Tibial nerve (tissue), 4 donors: ENCODE results near the gene LRRC70. TPM values are rescaled to one million over a fixed set of nuclear protein-coding genes. Genes with fewer than 3 reads are reported as not detected.

Source experiments
- DNase-seq, 2 donors: peaks; one replicate each; pipeline ENCODE4 v3.0.0-alpha.2; 2019; ENCODE audit warnings: low spot score in 2 of 2
- H3K27ac ChIP-seq, 4 donors: fragments of 200-600 bp; sonication (generic) in 3 of 4; one replicate each; pipeline ENCODE4 v1.5.1; 2017 to 2019; ENCODE audit warnings: mild to moderate bottlenecking in 1 of 4
- H3K27me3 ChIP-seq, 2 donors: fragments of 200-600 bp; sonication (generic) in 1 of 2; one replicate each; pipeline versions ENCODE4 v1.5.1 to v1.6.0; 2017 to 2019
- H3K36me3 ChIP-seq, 3 donors: fragments of 200-600 bp; sonication (generic); one replicate each; pipeline ENCODE4 v1.5.1; 2018 to 2019
- H3K4me1 ChIP-seq, 4 donors: fragments of 200-600 bp; sonication (generic) in 3 of 4; one replicate each; pipeline ENCODE4 v1.5.1; 2017 to 2019
- H3K4me3 ChIP-seq, 4 donors: fragments of 200-600 bp; sonication (generic) in 3 of 4; one replicate each; pipeline ENCODE4 v1.5.1; 2017 to 2019; ENCODE audit warnings: mild to moderate bottlenecking in 1 of 4, moderate library complexity in 1 of 4
- H3K9me3 ChIP-seq, 4 donors: fragments of 200-600 bp; sonication (generic) in 3 of 4; one replicate each; pipeline ENCODE4 v1.5.1; 2017 to 2019
- CTCF ChIP-seq, 5 experiments: fragments of 200-600 bp in 3 of 5; fragments of 450-650 bp in 2 of 5; sonication (generic) in 3 of 5; IDR thresholded peaks; one replicate each; pipeline ENCODE4 v1.5.1; 2016 to 2019; ENCODE audit warnings: antibody characterized with exemption in 5 of 5, mild to moderate bottlenecking in 3 of 5, moderate library complexity in 2 of 5
- EP300 ChIP-seq, 2 donors: sonication (generic); formaldehyde crosslinking; IDR thresholded peaks; one replicate each; pipeline ENCODE4 v1.6.1; 2017; ENCODE audit warnings: antibody characterized with exemption in 2 of 2, mild to moderate bottlenecking in 1 of 2
- POLR2A ChIP-seq, 2 donors: fragments of 450-650 bp; IDR thresholded peaks; one replicate each; pipeline ENCODE4 v1.6.1; 2017; ENCODE audit warnings: antibody characterized with exemption in 2 of 2, mild to moderate bottlenecking in 2 of 2, moderate library complexity in 2 of 2
- whole genome bisulfite sequencing, 2 donors: methylation state at CpG; one replicate each; pipeline ENCODE4 v1.1.5; 2018; 5-methylcytosine and 5-hydroxymethylcytosine counted together
- total RNA-seq, 4 donors: library from RNA; depleted of rRNA; stranded (reverse); fragments of >200 nt; gene quantifications; one replicate each; pipeline ENCODE4 v1.1.0, GENCODE V29; 2016

Gene LRRC70
- total RNA-seq, 4 donors from 2014 or later = 4.6 to 7.5 (median 5.7) TPM

- 74 to 89% methylated on average over 1 of the region's 1 CpG for WGBS, 2 donors
Measured at GRCh38 chr5:62593331-62593730, 14.7 kb downstream of the LRRC70 start.

GRCh38 chr5:62594364-62594984 is 15.9 kb downstream of the LRRC70 start:
- H3K9me3 ChIP-seq = no peaks in the 10 kb centered on the region
- H3K4me1 ChIP-seq = no peaks in the 10 kb centered on the region
- H3K27ac ChIP-seq = no peak overlapping the region
- peaks cover 0 to 43% (median 3%) of the 10 kb centered on the region in 3 donors for H3K36me3 ChIP-seq
- no peaks in the 10 kb centered on the region for H3K27me3 ChIP-seq
- TF ChIP-seq EP300 (IDR thresholded peaks at IDR 0.05) (no peak), CTCF (IDR thresholded peaks at IDR 0.05) (no peak), POLR2A (IDR thresholded peaks at IDR 0.05) (no peak)
- H3K4me3 ChIP-seq = no peak overlapping the region
- no peak for DNase-seq
- 86 to 94% methylated on average over 3 of the region's 3 CpGs for WGBS, 2 donors

More at GRCh38 chr5:62593331-62593730, 14.7 kb downstream of the LRRC70 start:
- Histone ChIP-seq H3K27ac (no peak overlapping the region), H3K9me3 (no peaks in the 10 kb centered on the region), H3K4me3 (no peak overlapping the region), H3K4me1 (no peaks in the 10 kb centered on the region), H3K27me3 (no peaks in the 10 kb centered on the region), H3K36me3 (peaks cover 0 to 50% (median 3%) of the 10 kb centered on the region in 3 donors)
- DNase-seq = no peak
- TF ChIP-seq POLR2A (IDR thresholded peaks at IDR 0.05) (no peak), CTCF (IDR thresholded peaks at IDR 0.05) (no peak), EP300 (IDR thresholded peaks at IDR 0.05) (no peak)

- WGBS, 2 donors = 89 to 90% methylated on average over 1 of the region's 1 CpG
- TF ChIP-seq POLR2A (IDR thresholded peaks at IDR 0.05) (no peak), EP300 (IDR thresholded peaks at IDR 0.05) (no peak), CTCF (IDR thresholded peaks at IDR 0.05) (no peak)
- Histone ChIP-seq H3K36me3 (peaks cover 0 to 37% (median 3%) of the 10 kb centered on the region in 3 donors), H3K9me3 (no peaks in the 10 kb centered on the region), H3K4me3 (no peak overlapping the region), H3K27me3 (no peaks in the 10 kb centered on the region), H3K27ac (no peak overlapping the region), H3K4me1 (no peaks in the 10 kb centered on the region)
- no peak for DNase-seq
Measured at GRCh38 chr5:62596096-62596495, 17.5 kb downstream of the LRRC70 start.

GRCh38 chr5:62596691-62597090 is 18.1 kb downstream of the LRRC70 start:
- WGBS, 2 donors = 98 to 100% methylated on average over 1 of the region's 1 CpG
- H3K4me3 ChIP-seq = no peak overlapping the region

More at GRCh38 chr5:62596691-62597090, 18.1 kb downstream of the LRRC70 start:
- H3K27ac ChIP-seq = no peak overlapping the region
- H3K4me1 ChIP-seq = no peaks in the 10 kb centered on the region
- no peaks in the 10 kb centered on the region for H3K9me3 ChIP-seq
- DNase-seq = no peak
- peaks cover 0 to 33% (median 3%) of the 10 kb centered on the region in 3 donors for H3K36me3 ChIP-seq
- no peak for TF ChIP-seq POLR2A (IDR thresholded peaks at IDR 0.05)
- no peak for TF ChIP-seq EP300 (IDR thresholded peaks at IDR 0.05)
- TF ChIP-seq CTCF (IDR thresholded peaks at IDR 0.05) = no peak
- H3K27me3 ChIP-seq = no peaks in the 10 kb centered on the region
